ENCODE results near the gene RNU2-63P. TPM values are rescaled to one million over a fixed set of nuclear protein-coding genes. Genes with fewer than 3 reads are reported as not detected.

RNU2-63P gene
- total RNA-seq, 1 experiment from 2014 or later: 7.7 TPM

GRCh38 chr2:88055371-88056128, 39.2 kb upstream of the RNU2-63P start, which contains the start of gene KRCC1 (continued):
- no peak for TF ChIP-seq ERG (CRISPR knock-in tag; IDR thresholded peaks at IDR 0.05)
- TF ChIP-seq JAZF1 (CRISPR knock-in tag; IDR thresholded peaks at IDR 0.05): no peak
- TF ChIP-seq ZNF232 (CRISPR knock-in tag; IDR thresholded peaks at IDR 0.05): 0 out of 2 replicates have a peak, but pooled peaks have one; percentile 40
- no peak for TF ChIP-seq TP53 (CRISPR knock-in tag; IDR thresholded peaks at IDR 0.05)
- TF ChIP-seq, protein P1, sequence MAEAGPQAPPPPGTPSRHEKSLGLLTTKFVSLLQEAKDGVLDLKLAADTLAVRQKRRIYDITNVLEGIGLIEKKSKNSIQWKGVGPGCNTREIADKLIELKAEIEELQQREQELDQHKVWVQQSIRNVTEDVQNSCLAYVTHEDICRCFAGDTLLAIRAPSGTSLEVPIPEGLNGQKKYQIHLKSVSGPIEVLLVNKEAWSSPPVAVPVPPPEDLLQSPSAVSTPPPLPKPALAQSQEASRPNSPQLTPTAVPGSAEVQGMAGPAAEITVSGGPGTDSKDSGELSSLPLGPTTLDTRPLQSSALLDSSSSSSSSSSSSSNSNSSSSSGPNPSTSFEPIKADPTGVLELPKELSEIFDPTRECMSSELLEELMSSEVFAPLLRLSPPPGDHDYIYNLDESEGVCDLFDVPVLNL (CRISPR knock-in tag; IDR thresholded peaks at IDR 0.05; ENCODE audit: borderline replicate concordance, low read depth): peak; percentile 54; the same call in 1 of the 2 replicates
- TF ChIP-seq IRF1 (CRISPR knock-in tag; IDR thresholded peaks at IDR 0.05): no peak
- no peak for TF ChIP-seq ZNF138 (CRISPR knock-in tag; conservative IDR thresholded peaks at IDR 0.05)
- TF ChIP-seq ETV6 (CRISPR knock-in tag; IDR thresholded peaks at IDR 0.05): 0 out of 2 replicates have a peak, but pooled peaks have one; percentile 16
- TF ChIP-seq FOXK1 (CRISPR knock-in tag; IDR thresholded peaks at IDR 0.05): peak; percentile 45; the same call in 1 of the 2 replicates
- no peak for TF ChIP-seq PRRX2 (CRISPR knock-in tag; IDR thresholded peaks at IDR 0.05)
- TF ChIP-seq, protein P2, sequence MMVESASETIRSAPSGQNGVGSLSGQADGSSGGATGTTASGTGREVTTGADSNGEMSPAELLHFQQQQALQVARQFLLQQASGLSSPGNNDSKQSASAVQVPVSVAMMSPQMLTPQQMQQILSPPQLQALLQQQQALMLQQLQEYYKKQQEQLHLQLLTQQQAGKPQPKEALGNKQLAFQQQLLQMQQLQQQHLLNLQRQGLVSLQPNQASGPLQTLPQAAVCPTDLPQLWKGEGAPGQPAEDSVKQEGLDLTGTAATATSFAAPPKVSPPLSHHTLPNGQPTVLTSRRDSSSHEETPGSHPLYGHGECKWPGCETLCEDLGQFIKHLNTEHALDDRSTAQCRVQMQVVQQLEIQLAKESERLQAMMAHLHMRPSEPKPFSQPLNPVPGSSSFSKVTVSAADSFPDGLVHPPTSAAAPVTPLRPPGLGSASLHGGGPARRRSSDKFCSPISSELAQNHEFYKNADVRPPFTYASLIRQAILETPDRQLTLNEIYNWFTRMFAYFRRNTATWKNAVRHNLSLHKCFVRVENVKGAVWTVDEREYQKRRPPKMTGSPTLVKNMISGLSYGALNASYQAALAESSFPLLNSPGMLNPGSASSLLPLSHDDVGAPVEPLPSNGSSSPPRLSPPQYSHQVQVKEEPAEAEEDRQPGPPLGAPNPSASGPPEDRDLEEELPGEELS (CRISPR knock-in tag; IDR thresholded peaks at IDR 0.05): 0 out of 2 replicates have a peak, but pooled peaks have one; percentile 44
- no peak; the same call in none of the 2 replicates for TF ChIP-seq CREM (CRISPR knock-in tag; IDR thresholded peaks at IDR 0.05)
- TF ChIP-seq TCF7 (CRISPR knock-in tag; IDR thresholded peaks at IDR 0.05; ENCODE audit: low read depth): no peak
- TF ChIP-seq GABPB1 (CRISPR knock-in tag; IDR thresholded peaks at IDR 0.05): peak; percentile 38; the same call in 1 of the 2 replicates
- no peak; the same call in 1 of the 2 replicates for TF ChIP-seq KAT7 (CRISPR knock-in tag; IDR thresholded peaks at IDR 0.05; ENCODE audit: borderline replicate concordance)
- TF ChIP-seq ESRRA (CRISPR knock-in tag; IDR thresholded peaks at IDR 0.05; ENCODE audit: borderline replicate concordance): no peak
- TF ChIP-seq STAT6 (CRISPR knock-in tag; conservative IDR thresholded peaks at IDR 0.05; ENCODE audit: low read depth): no peak
- TF ChIP-seq NFE2L1 (CRISPR knock-in tag; IDR thresholded peaks at IDR 0.05): no peak
- TF ChIP-seq, protein P3, sequence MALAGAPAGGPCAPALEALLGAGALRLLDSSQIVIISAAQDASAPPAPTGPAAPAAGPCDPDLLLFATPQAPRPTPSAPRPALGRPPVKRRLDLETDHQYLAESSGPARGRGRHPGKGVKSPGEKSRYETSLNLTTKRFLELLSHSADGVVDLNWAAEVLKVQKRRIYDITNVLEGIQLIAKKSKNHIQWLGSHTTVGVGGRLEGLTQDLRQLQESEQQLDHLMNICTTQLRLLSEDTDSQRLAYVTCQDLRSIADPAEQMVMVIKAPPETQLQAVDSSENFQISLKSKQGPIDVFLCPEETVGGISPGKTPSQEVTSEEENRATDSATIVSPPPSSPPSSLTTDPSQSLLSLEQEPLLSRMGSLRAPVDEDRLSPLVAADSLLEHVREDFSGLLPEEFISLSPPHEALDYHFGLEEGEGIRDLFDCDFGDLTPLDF (CRISPR knock-in tag; IDR thresholded peaks at IDR 0.05): no peak
- TF ChIP-seq ZBTB21 (CRISPR knock-in tag; IDR thresholded peaks at IDR 0.05; ENCODE audit: borderline replicate concordance): no peak
- TF ChIP-seq SMAD4 (CRISPR knock-in tag; IDR thresholded peaks at IDR 0.05): no peak
- TF ChIP-seq ZNF281 (CRISPR knock-in tag; IDR thresholded peaks at IDR 0.05): no peak
- TF ChIP-seq ZMAT4 (CRISPR knock-in tag; IDR thresholded peaks at IDR 0.05): no peak
- TF ChIP-seq CREB1 (CRISPR knock-in tag; IDR thresholded peaks at IDR 0.05): no peak
- TF ChIP-seq JUN (CRISPR knock-in tag; IDR thresholded peaks at IDR 0.05): no peak
